Measurements from ENCODE around the gene SHBG. TPM values are rescaled to one million over a fixed set of nuclear protein-coding genes. Genes with fewer than 3 reads are reported as not detected.
"Not testable (repeated sequence)": the region's sequence is repeated elsewhere in the genome, so short reads cannot be mapped to it uniquely, and the experiment has no call there.

Gene SHBG
- total RNA-seq, 1 donor from 2014 or later: not detected

DNA sequence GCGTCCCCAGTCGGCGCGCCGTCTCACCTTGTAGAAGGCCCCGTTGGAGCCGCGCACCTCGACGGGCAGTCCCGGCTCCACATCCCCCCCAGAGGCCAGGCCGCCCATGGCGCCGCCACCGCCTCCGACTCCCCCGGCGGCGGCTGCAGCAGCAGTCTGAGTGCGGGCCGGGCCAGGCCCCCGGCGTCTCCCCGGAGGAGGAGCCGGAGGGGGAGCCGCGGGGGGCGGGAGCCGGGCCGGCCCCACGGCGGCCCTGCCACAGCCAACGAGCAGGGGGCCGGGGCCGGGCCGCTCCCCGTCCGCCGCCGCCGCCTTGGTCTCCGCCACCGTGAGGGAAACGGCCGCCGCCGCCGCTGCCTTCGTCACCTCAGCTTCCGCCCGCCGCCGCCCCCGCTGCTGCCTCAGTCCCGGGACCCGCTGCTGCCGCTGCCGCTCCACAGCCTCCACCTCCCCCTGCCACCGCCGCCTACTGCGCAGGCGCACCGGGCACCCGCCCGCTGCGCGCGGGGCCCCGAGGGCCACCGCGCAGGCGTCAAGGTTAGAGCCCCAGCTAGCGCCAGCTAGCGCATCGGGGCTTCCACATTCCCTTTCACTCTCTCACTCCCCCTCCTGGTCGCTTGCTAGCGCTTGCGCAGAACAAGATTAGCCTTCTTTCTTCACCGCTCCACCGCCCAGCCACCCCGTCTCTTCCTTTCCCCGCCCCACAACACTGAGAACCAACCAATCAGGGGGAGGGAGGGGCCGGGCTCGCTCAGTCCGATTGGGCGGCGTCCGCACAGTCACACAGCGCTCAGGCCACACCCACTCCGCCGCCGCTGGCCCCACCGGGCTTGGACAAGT, 15.3 kb upstream of the SHBG start, which contains the start of gene FXR2:
TSS of gene FXR2 (minus strand) at position 473 of the 840 bp plus-strand sequence. CDS start at position 108, 365 bp downstream.
- no peaks in the 10 kb centered on the region for H3K9me3 ChIP-seq
- intact Hi-C loops (cut with DNase I): no loop called here
- peak within 1 kb of the TSS; percentile 88 for H3K27ac ChIP-seq
- H3K4me1 ChIP-seq: peaks cover 33% of the 10 kb centered on the region
- no peaks in the 10 kb centered on the region for H3K27me3 ChIP-seq (ENCODE audit: low read depth)
- peaks cover 15% of the 10 kb centered on the region for H3K36me3 ChIP-seq
- DNase-seq (peak; percentile 100), ATAC-seq (peak; percentile 96 to 99)
- TF ChIP-seq, protein P1, sequence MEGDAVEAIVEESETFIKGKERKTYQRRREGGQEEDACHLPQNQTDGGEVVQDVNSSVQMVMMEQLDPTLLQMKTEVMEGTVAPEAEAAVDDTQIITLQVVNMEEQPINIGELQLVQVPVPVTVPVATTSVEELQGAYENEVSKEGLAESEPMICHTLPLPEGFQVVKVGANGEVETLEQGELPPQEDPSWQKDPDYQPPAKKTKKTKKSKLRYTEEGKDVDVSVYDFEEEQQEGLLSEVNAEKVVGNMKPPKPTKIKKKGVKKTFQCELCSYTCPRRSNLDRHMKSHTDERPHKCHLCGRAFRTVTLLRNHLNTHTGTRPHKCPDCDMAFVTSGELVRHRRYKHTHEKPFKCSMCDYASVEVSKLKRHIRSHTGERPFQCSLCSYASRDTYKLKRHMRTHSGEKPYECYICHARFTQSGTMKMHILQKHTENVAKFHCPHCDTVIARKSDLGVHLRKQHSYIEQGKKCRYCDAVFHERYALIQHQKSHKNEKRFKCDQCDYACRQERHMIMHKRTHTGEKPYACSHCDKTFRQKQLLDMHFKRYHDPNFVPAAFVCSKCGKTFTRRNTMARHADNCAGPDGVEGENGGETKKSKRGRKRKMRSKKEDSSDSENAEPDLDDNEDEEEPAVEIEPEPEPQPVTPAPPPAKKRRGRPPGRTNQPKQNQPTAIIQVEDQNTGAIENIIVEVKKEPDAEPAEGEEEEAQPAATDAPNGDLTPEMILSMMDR (IDR thresholded peaks at IDR 0.05): peak; percentile 62
- H3K4me3 ChIP-seq: peak within 1 kb of the TSS; percentile 92

DNA sequence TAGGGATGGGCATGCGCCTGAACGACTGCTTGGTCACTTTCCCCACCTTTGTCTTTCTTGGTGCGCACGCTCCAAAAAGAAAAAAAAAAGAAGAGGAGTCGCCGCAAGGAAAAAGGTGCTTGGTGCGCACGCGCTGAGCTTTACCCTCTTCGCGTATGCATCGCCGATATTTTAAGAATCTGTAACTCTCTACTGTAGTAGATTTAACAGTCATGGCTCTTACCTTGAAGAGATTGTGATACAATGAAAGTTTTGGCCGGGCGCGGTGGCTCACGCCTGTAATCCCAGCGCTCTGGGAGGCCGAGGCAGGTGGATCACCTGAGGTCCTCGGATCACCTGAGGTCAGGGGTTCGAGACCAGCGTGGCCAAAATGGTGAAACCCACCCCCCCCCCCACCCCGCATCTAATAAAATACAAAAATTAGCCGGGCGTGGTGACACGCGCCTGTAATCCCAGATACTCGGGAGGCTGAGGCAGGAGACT, 14.6 kb upstream of the SHBG start:
- Histone ChIP-seq H3K9me3 (no peaks in the 10 kb centered on the region), H3K36me3 (peaks cover 12% of the 10 kb centered on the region), H3K27ac (peak overlapping the region; percentile 88), H3K27me3 (ENCODE audit: low read depth) (no peaks in the 10 kb centered on the region), H3K4me1 (peaks cover 33% of the 10 kb centered on the region), H3K4me3 (peak overlapping the region; percentile 92)
- ATAC-seq (no peak), DNase-seq (no peak)
- intact Hi-C loops (cut with DNase I): no loop called here
- TF ChIP-seq, protein P1 (IDR thresholded peaks at IDR 0.05): no peak

DNA sequence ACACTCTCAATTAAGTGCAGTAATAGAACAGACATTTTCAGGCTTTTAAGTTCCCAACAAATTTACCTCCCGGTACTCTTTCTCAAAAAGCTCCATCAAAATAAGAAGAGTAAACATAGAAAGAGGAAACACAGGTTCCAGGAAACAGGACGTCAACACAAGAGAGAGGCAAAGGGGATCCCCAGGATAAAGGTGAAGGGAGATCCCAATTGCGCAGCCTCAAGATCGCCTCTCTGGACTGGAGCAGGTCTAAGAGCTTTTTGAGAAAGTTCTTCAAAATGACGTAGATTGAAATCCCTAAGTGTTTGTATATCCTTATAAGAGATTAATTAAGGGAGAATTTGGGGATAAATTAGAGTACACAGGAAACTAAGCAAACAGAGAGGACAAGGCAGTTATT, 11.3 kb upstream of the SHBG start:
- Histone ChIP-seq H3K27ac (peak overlapping the region; percentile 11), H3K27me3 (ENCODE audit: low read depth) (no peaks in the 10 kb centered on the region), H3K9me3 (no peaks in the 10 kb centered on the region), H3K36me3 (no peaks in the 10 kb centered on the region), H3K4me1 (peaks cover 9% of the 10 kb centered on the region), H3K4me3 (no peak overlapping the region)
- intact Hi-C loops (cut with DNase I): no loop called here
- DNase-seq (peak; percentile 55), ATAC-seq (peak in 1 of 2 donors; percentile 50)
- TF ChIP-seq, protein P1 (IDR thresholded peaks at IDR 0.05): no peak

DNA sequence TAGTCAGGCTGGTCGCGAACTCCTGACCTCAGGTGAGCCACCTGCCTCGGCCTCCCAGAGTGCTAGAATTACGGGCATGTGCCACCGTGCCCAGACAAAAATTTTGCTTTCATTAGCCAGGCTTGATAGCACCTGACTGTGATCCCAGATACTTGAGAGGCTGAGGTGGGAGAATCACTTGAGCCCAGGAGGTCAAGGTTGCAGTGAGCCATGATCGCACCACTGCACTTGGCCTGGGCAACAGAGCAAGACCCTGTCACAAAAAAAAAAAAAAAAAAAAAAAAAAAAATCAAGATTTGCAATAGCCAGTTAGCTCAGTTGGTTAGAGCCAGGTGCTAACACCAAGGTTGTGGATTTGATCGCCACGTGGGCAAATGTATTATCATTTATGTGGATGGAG, 9.1 kb upstream of the SHBG start:
- H3K4me3 ChIP-seq: no peak overlapping the region
- H3K27me3 ChIP-seq (ENCODE audit: low read depth): no peaks in the 10 kb centered on the region
- intact Hi-C loops (cut with DNase I): no loop called here
- no peak for DNase-seq
- peaks cover 5% of the 10 kb centered on the region for H3K36me3 ChIP-seq
- no peak for ATAC-seq
- no peaks in the 10 kb centered on the region for H3K4me1 ChIP-seq
- TF ChIP-seq, protein P1 (IDR thresholded peaks at IDR 0.05): no peak
- H3K9me3 ChIP-seq: no peaks in the 10 kb centered on the region
- no peak overlapping the region for H3K27ac ChIP-seq

DNA sequence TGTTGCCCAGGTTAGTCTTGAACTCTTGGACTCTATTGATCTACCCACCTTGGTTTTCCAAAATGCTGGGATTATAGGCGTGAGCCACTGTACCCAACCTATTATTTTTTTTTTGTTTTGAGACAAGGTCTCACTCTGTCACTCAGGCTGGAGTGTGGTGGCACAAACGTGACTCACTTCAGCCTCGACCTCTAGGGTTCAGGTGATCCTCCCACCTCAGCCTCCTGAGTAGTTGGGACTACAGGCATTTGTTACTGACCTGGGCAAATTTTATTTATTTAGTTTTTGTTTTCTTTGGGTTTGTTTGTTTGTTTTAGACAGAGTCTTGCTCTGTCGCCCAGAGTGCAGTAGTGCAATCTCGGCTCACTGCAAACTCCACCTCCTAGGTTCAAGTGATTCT, 6.3 kb upstream of the SHBG start:
- ATAC-seq (no peak), DNase-seq (no peak)
- Histone ChIP-seq H3K27ac (no peak overlapping the region), H3K4me1 (peaks cover 17% of the 10 kb centered on the region), H3K27me3 (ENCODE audit: low read depth) (no peaks in the 10 kb centered on the region), H3K9me3 (no peaks in the 10 kb centered on the region), H3K36me3 (peaks cover 12% of the 10 kb centered on the region), H3K4me3 (no peak overlapping the region)
- TF ChIP-seq, protein P1 (IDR thresholded peaks at IDR 0.05): no peak
- intact Hi-C loops (cut with DNase I): no loop called here

DNA sequence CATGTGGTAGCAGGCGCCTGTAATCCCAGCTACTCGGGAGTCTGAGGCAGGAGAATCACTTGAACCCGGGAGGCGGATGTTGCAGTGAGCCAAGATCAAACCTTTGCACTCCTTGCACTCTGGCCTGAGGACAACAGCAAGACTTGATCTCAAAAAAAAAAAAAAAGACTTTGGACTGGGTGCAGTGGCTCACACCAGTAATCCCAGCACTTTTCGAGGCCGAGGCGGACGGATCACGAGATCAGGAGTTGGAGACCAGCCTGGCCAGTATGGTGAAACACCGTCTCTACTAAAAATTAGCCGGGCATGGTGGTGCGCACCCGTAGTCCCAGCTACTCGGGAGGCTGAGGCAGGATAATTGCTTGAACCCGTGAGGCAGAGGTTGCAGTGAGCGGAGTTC, 4.2 kb upstream of the SHBG start:
- H3K4me3 ChIP-seq; ATAC-seq; intact Hi-C loops (cut with DNase I); DNase-seq; H3K27ac ChIP-seq; H3K9me3 ChIP-seq; H3K27me3 ChIP-seq (ENCODE audit: low read depth): not testable (repeated sequence)
- peaks cover 17% of the 10 kb centered on the region for H3K4me1 ChIP-seq
- H3K36me3 ChIP-seq: peaks cover 12% of the 10 kb centered on the region
